Measurements from ENCODE around the gene CCDC74A.
"Not testable (repeated sequence)": the region's sequence is repeated elsewhere in the genome, so short reads cannot be mapped to it uniquely, and the experiment has no call there.

CCDC74A gene

DNA sequence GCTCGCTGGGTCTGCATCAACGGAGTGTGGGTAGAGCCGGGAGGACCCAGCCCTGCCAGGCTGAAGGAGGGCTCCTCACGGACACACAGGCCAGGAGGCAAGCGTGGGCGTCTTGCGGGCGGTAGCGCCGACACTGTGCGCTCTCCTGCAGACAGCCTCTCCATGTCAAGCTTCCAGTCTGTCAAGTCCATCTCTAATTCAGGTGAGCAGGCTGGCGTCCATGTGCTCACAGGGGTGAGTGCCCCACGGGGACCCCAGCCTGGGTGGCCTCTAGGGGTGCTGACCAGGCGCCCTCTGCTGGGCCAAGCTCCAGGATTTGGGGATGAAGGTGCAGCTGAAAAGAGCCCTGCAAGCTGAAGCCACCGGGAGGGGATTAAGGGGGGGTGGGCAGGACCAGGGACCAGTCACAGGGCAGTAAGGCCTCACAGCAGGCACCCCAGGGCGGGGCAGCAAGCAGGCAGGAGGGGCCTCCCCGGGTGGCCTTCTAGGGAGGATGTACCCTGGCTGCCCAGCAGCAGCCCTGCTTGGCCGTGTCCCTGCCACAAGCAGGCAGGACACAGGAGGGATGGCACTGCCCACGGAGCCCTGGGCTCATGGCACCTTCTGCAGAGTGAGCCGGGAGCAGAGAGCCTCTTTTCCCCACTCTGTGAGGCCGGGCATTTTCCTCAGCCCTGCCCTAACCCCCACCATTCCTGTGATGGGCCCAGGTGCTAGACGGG lies 3.1 kb downstream of the CCDC74A start:
- H3K27ac ChIP-seq (ENCODE audit: poor library complexity, severe bottlenecking); H3K36me3 ChIP-seq (ENCODE audit: low read depth); H3K27me3 ChIP-seq (ENCODE audit: insufficient read depth, poor library complexity, severe bottlenecking); DNase-seq (ENCODE audit: low spot score); ATAC-seq (ENCODE audit: low read depth); H3K4me3 ChIP-seq (ENCODE audit: severe bottlenecking); H3K4me1 ChIP-seq (ENCODE audit: insufficient read depth, poor library complexity, severe bottlenecking); H3K9me3 ChIP-seq (ENCODE audit: severe bottlenecking): not testable (repeated sequence)

DNA sequence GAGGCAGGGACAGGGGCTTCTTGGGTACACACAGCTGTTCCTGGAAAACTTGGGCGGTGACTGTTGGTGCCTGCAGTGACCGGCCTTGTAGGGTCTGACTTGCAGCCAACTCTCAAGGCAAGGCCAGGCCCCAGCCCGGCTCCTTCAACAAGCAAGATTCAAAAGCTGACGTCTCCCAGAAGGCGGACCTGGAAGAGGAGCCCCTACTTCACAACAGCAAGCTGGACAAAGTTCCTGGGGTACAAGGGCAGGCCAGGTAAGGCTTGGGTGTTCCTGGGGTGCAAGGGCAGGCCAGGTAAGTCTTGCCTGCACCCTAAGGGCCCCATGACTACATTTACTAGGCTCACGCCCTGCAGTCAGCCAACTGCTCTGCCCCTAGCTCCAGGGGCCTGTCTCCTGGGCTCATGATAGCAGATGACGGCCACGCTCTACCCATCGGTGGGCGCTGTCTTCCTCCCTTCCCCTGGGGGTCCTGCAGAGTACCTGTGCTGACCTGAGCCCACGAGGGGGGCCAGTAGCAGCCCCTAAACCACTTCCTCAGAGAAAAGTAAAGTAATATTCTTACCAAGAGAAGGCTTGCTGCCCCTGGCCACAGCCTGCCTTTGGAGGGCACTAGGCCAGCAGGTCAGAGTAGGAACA lies 4.0 kb downstream of the CCDC74A start:
- not testable (repeated sequence) for ATAC-seq (ENCODE audit: low read depth); H3K27ac ChIP-seq (ENCODE audit: poor library complexity, severe bottlenecking); H3K9me3 ChIP-seq (ENCODE audit: severe bottlenecking); H3K4me1 ChIP-seq (ENCODE audit: insufficient read depth, poor library complexity, severe bottlenecking); H3K36me3 ChIP-seq (ENCODE audit: low read depth); H3K4me3 ChIP-seq (ENCODE audit: severe bottlenecking); H3K27me3 ChIP-seq (ENCODE audit: insufficient read depth, poor library complexity, severe bottlenecking); DNase-seq (ENCODE audit: low spot score)

DNA sequence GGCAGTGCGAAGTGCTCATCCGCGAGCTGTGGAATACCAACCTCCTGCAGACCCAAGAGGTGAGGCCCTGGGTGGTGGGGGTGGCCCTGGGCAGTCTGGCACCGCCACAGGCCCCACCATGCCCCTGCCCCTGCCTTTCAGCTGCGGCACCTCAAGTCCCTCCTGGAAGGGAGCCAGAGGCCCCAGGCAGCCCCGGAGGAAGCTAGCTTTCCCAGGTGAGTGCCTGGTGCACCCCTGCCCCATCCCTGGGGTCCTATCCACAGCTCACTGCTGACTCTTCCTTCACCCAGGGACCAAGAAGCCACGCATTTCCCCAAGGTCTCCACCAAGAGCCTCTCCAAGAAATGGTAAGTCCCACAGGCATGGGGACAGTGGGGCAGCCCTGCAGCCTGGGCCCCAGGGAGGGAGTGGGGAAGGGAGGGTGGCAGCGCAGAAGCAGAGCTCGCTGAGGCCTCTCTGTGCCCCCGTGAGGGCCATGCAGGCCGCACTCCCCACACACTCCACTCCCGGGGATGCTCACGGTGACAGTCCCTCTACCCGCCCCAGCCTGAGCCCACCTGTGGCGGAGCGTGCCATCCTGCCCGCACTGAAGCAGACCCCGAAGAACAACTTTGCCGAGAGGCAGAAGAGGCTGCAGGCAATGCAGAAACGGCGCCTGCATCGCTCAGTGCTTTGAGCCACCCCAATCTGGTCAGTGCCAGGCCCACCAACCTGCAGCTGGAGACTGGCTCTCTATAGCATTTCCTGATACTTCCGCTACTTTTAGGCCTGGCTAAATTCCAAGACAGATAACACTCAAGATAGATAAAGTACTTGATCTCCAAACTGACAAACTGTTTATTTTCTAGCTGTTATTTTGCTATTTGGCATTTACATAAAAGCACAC lies 5.3 kb downstream of the CCDC74A start:
- not testable (repeated sequence) for H3K36me3 ChIP-seq (ENCODE audit: low read depth); ATAC-seq (ENCODE audit: low read depth); H3K4me3 ChIP-seq (ENCODE audit: severe bottlenecking); H3K4me1 ChIP-seq (ENCODE audit: insufficient read depth, poor library complexity, severe bottlenecking); H3K27ac ChIP-seq (ENCODE audit: poor library complexity, severe bottlenecking); DNase-seq (ENCODE audit: low spot score); H3K27me3 ChIP-seq (ENCODE audit: insufficient read depth, poor library complexity, severe bottlenecking); H3K9me3 ChIP-seq (ENCODE audit: severe bottlenecking)

DNA sequence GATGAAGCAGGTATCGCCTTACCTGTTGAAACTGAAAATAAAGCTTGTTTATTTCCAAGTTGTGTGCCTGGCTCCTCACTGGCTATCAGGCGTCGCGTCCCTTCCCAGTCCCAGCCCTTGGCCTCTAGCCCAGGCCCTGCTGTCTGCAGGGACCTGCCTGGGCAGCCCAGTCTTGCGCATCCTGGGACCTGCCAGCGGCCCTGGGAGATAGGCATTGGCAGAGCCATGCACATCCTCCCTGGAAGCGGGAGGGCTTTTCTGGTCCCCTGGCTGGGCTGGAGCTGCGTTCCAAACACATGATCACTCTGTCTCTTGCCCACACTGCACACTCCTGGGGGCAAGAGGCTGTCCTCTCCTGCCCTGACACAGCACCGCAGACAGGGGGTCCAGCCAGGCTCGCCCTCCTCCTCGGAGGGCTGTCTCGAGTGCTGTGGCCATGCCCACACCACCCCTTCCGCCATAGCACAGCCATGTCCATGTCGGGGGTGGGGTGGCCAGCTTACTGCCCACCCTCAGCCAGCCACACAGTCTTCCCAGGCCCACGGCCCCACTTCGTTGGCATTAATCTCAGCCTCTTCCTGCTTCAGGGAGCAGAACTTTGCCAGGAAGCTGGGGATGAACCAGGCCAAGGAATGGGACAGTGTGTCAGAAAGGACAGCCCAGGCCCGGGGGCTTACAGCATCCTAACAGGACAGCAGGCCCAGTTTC lies 6.1 kb downstream of the CCDC74A start:
- H3K36me3 ChIP-seq (ENCODE audit: low read depth); H3K4me1 ChIP-seq (ENCODE audit: insufficient read depth, poor library complexity, severe bottlenecking); H3K4me3 ChIP-seq (ENCODE audit: severe bottlenecking); H3K9me3 ChIP-seq (ENCODE audit: severe bottlenecking); DNase-seq (ENCODE audit: low spot score); H3K27me3 ChIP-seq (ENCODE audit: insufficient read depth, poor library complexity, severe bottlenecking); H3K27ac ChIP-seq (ENCODE audit: poor library complexity, severe bottlenecking): not testable (repeated sequence)
- ATAC-seq (ENCODE audit: low read depth) = peak; percentile 32; the same call in 1 of the 3 replicates

DNA sequence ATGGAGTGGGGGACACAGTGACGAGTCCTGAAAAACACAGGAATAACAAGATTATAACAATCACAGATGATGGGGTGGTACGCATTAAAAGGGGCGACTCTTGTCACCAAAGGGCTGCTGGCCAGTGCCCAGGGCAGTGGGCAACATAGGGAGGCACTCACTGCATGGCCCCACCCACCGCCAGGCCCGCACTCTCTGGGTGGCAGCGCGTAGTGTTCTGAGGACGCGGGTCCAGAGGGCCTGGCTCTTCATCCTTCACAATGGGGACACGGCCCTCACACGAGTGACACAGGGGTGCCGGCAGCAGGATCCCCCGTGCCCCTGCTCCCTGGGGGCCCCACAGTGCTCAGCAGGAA lies 6.6 kb downstream of the CCDC74A start:
- H3K36me3 ChIP-seq (ENCODE audit: low read depth); ATAC-seq (ENCODE audit: low read depth); H3K9me3 ChIP-seq (ENCODE audit: severe bottlenecking); H3K27ac ChIP-seq (ENCODE audit: poor library complexity, severe bottlenecking); H3K27me3 ChIP-seq (ENCODE audit: insufficient read depth, poor library complexity, severe bottlenecking); H3K4me3 ChIP-seq (ENCODE audit: severe bottlenecking); DNase-seq (ENCODE audit: low spot score); H3K4me1 ChIP-seq (ENCODE audit: insufficient read depth, poor library complexity, severe bottlenecking): not testable (repeated sequence)

DNA sequence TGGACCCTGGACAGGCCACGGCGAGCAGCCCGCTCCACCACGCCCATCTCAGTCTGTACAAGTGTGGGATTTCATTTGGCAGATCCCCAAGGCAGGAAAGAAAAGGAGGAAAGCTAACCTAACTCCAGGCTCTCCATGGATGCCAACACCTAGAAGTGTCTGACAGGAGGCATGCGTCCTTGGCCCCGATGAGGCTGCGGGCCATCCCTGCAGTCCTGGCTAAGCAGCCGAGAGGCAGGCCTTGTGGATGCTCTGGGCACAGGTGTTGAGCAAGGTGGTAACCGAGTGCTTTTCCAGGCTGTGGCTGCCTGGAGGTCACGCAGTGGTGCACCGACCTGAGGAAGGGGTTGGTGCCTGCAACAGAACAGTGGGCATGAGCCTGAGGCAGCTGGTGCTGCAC lies 7.3 kb downstream of the CCDC74A start:
- H3K36me3 ChIP-seq (ENCODE audit: low read depth); H3K27me3 ChIP-seq (ENCODE audit: insufficient read depth, poor library complexity, severe bottlenecking); DNase-seq (ENCODE audit: low spot score); H3K4me3 ChIP-seq (ENCODE audit: severe bottlenecking); H3K4me1 ChIP-seq (ENCODE audit: insufficient read depth, poor library complexity, severe bottlenecking); H3K27ac ChIP-seq (ENCODE audit: poor library complexity, severe bottlenecking); H3K9me3 ChIP-seq (ENCODE audit: severe bottlenecking); ATAC-seq (ENCODE audit: low read depth): not testable (repeated sequence)

DNA sequence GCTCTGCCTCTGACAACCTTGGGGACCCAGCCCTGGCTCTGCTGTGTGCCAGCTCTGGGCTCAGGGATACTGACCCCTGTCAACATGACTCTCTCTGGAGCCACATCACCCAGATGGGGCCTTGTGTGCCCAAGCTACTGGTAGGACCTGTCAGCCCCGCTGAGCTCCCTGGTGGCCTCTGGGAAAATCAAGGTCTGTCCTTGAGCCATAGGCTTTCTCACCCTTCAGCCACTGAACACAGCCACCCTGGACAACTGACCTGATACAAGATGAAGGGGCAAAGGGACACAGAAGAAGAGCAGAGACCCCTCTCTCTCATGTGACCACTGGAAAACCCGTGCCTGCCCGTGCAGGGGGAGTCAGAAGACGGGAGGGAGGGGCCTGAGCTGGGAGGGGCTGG lies 7.8 kb downstream of the CCDC74A start:
- Histone ChIP-seq H3K4me1 (ENCODE audit: insufficient read depth, poor library complexity, severe bottlenecking) (no peaks in the 10 kb centered on the region), H3K27me3 (ENCODE audit: insufficient read depth, poor library complexity, severe bottlenecking) (no peaks in the 10 kb centered on the region), H3K27ac (ENCODE audit: poor library complexity, severe bottlenecking) (no peak overlapping the region), H3K4me3 (ENCODE audit: severe bottlenecking) (no peak overlapping the region), H3K36me3 (ENCODE audit: low read depth) (no peaks in the 10 kb centered on the region), H3K9me3 (ENCODE audit: severe bottlenecking) (no peaks in the 10 kb centered on the region)
- DNase-seq (ENCODE audit: low spot score) (no peak), ATAC-seq (ENCODE audit: low read depth) (no peak)
- TF ChIP-seq, protein P1, sequence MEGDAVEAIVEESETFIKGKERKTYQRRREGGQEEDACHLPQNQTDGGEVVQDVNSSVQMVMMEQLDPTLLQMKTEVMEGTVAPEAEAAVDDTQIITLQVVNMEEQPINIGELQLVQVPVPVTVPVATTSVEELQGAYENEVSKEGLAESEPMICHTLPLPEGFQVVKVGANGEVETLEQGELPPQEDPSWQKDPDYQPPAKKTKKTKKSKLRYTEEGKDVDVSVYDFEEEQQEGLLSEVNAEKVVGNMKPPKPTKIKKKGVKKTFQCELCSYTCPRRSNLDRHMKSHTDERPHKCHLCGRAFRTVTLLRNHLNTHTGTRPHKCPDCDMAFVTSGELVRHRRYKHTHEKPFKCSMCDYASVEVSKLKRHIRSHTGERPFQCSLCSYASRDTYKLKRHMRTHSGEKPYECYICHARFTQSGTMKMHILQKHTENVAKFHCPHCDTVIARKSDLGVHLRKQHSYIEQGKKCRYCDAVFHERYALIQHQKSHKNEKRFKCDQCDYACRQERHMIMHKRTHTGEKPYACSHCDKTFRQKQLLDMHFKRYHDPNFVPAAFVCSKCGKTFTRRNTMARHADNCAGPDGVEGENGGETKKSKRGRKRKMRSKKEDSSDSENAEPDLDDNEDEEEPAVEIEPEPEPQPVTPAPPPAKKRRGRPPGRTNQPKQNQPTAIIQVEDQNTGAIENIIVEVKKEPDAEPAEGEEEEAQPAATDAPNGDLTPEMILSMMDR (IDR thresholded peaks at IDR 0.05; ENCODE audit: poor library complexity, severe bottlenecking) = no peak

DNA sequence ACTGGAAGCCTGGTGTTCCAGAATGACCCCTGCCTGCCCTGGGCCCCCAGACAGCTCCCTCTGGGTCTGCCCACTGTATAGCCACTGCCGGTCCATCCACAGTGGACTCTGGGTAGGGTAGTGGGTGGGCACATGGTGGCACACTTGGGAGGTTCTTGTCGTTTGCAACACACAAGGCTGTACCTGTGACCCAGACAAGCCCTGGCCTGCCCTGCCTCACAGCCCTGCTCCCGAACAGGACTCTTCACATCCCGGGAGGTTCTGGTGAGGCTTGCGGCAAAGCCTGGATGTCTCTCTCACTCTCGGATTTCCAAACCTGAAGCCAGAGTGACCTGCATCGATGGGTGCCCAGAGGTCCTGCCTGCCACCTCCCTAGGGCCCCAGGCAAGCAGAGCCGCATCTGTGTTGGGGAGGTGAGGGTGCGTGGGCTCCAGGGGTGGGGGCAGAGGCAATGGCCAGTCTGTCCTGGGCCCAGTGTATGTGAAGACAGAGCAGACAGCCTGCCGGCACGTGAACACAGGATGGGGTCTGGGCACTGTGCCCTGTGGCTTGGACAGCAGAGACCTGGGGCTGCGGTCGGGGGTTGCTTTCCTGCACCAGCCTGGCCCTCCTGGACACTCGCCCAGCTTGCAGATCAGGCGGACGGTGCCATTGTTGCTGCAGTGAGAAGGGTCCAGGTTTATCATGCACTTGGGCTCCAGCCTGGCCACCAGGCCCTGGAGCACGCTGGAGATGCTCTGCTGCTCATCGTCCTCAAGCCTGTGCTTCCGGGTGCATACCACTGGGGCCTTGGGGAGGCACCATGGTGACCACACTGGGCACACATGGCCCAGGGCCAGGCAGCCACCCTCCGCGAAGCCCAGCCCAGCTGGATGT lies 8.5 kb downstream of the CCDC74A start:
- ATAC-seq (ENCODE audit: low read depth) = peak; percentile 20; the same call in 1 of the 3 replicates
- H3K27me3 ChIP-seq (ENCODE audit: insufficient read depth, poor library complexity, severe bottlenecking); DNase-seq (ENCODE audit: low spot score): not testable (repeated sequence)

DNA sequence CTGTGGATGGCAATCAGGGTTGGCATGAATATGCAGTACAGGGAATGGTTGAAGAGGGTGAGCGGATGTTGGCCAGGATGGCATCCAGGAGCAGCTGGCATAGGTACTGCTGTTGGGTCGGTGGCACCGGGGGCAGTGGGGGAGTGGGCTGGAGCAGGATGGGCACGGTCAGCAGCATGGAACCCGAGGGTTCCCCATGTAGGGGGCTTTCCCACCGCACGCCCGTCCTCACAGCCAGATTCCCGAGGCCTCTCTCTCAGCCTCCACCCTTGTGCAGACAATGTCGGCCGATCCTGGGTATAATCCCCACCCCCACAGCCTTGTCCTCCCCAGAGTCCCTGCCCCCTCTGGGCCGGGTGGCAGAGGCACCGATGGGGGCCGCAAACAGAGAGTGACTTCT lies 9.2 kb downstream of the CCDC74A start:
- not testable (repeated sequence) for H3K9me3 ChIP-seq (ENCODE audit: severe bottlenecking); H3K27ac ChIP-seq (ENCODE audit: poor library complexity, severe bottlenecking); H3K4me1 ChIP-seq (ENCODE audit: insufficient read depth, poor library complexity, severe bottlenecking); H3K4me3 ChIP-seq (ENCODE audit: severe bottlenecking); H3K36me3 ChIP-seq (ENCODE audit: low read depth); ATAC-seq (ENCODE audit: low read depth); DNase-seq (ENCODE audit: low spot score); H3K27me3 ChIP-seq (ENCODE audit: insufficient read depth, poor library complexity, severe bottlenecking)

More for the DNA sequence above, 8.5 kb downstream of the CCDC74A start:
- not testable (repeated sequence) for H3K9me3 ChIP-seq (ENCODE audit: severe bottlenecking); H3K4me1 ChIP-seq (ENCODE audit: insufficient read depth, poor library complexity, severe bottlenecking); H3K4me3 ChIP-seq (ENCODE audit: severe bottlenecking); H3K27ac ChIP-seq (ENCODE audit: poor library complexity, severe bottlenecking); H3K36me3 ChIP-seq (ENCODE audit: low read depth)

Measured in RWPE2 (cell line).